ENCODE measurements around the gene NXN. TPM values are rescaled to one million over a fixed set of nuclear protein-coding genes. Genes with fewer than 3 reads are reported as not detected.

The NXN gene
- polyA plus RNA-seq, 1 of the 3 experiments (the other 2 are of a cell fraction) = 23.9 TPM

GRCh38 chr17:1010586-1010985 is 31.0 kb upstream of the NXN start:
- Histone ChIP-seq H3K4me3 (ENCODE audit: low read depth in 2 of 2, low read length in 1 of 2) (no peak overlapping the region), H3K4me2 (no peak overlapping the region), H3K9ac (no peak overlapping the region), H3K27ac (ENCODE audit: low read depth in 2 of 2, low read length in 1 of 2) (no peak overlapping the region), H3K4me1 (ENCODE audit: control insufficient read depth in 1 of 2, insufficient read depth in 2 of 2, low read depth in 1 of 2, low read length in 1 of 2) (peaks cover 0 to 6% of the 10 kb centered on the region in 2 experiments; a peak in 1 of 4 replicates), H4K20me1 (ENCODE audit: insufficient read depth) (peaks cover 8% of the 10 kb centered on the region), H2AFZ (ENCODE audit: low read depth) (no peak overlapping the region), H3K9me3 (no peaks in the 10 kb centered on the region), H3K27me3 (ENCODE audit: insufficient read depth) (no peaks in the 10 kb centered on the region), H3K79me2 (ENCODE audit: insufficient read depth) (no peaks in the 10 kb centered on the region), H3F3A (replicated peaks; ENCODE audit: insufficient read depth) (peaks cover 3% of the 10 kb centered on the region), H3K36me3 (replicated peaks in 1 of 2; ENCODE audit: control insufficient read depth in 1 of 2, insufficient read depth in 2 of 2, low read length in 1 of 2) (peaks cover 7 to 39% of the 10 kb centered on the region in 2 experiments), H3K9me2 (no peaks in the 10 kb centered on the region)
- CTCF ChIA-PET = interaction anchor here (1.1 to 2.1 kb wide), 3 partner anchors 11 to 49 kb away, joined by 3 to 7 read pairs (median 6); no protein-coding TSS in a partner anchor
- WGBS (ENCODE audit: low lambda C conversion rate) = 80% methylated on average over 2 of the region's 14 CpGs
- DNase-seq = no peak
- TF ChIP-seq PBX3 (IDR thresholded peaks at IDR 0.05) = no peak
- no peak for TF ChIP-seq RXRA (IDR thresholded peaks at IDR 0.05; ENCODE audit: borderline replicate concordance, low read depth)
- TF ChIP-seq IRF3 (IDR thresholded peaks at IDR 0.05; ENCODE audit: low read depth, low read length) = no peak
- no peak for TF ChIP-seq JUND (IDR thresholded peaks at IDR 0.05)
- no peak for TF ChIP-seq TAF1 (IDR thresholded peaks at IDR 0.05; ENCODE audit: borderline replicate concordance, low read depth, low read length)
- POLR2A ChIA-PET = no interaction called here

GRCh38 chr17:1010086-1010450 is 30.5 kb upstream of the NXN start:
- Histone ChIP-seq H3K27ac (ENCODE audit: low read depth in 2 of 2, low read length in 1 of 2) (no peak overlapping the region), H3K4me3 (ENCODE audit: low read depth in 2 of 2, low read length in 1 of 2) (no peak overlapping the region), H3K9me3 (no peaks in the 10 kb centered on the region), H3K9me2 (no peaks in the 10 kb centered on the region), H3K4me2 (no peak overlapping the region), H3K4me1 (ENCODE audit: control insufficient read depth in 1 of 2, insufficient read depth in 2 of 2, low read depth in 1 of 2, low read length in 1 of 2) (peaks cover 3 to 7% of the 10 kb centered on the region in 2 experiments; a peak in 2 of 4 replicates), H3K27me3 (ENCODE audit: insufficient read depth) (no peaks in the 10 kb centered on the region), H3K36me3 (replicated peaks in 1 of 2; ENCODE audit: control insufficient read depth in 1 of 2, insufficient read depth in 2 of 2, low read length in 1 of 2) (peaks cover 9 to 41% of the 10 kb centered on the region in 2 experiments), H3F3A (replicated peaks; ENCODE audit: insufficient read depth) (peaks cover 6% of the 10 kb centered on the region), H4K20me1 (ENCODE audit: insufficient read depth) (peaks cover 14% of the 10 kb centered on the region), H3K9ac (no peak overlapping the region), H2AFZ (ENCODE audit: low read depth) (no peak overlapping the region), H3K79me2 (ENCODE audit: insufficient read depth) (no peaks in the 10 kb centered on the region)
- ChIA-PET CTCF (interaction anchor here (1.7 to 2.1 kb wide), 2 partner anchors 11 to 46 kb away, joined by 6 to 7 read pairs; no protein-coding TSS in a partner anchor), POLR2A (no interaction called here)
- no peak for DNase-seq
- WGBS (ENCODE audit: low lambda C conversion rate) = 94% methylated on average over 7 of the region's 10 CpGs
- TF ChIP-seq IRF3 (IDR thresholded peaks at IDR 0.05; ENCODE audit: low read depth, low read length) (no peak), POLR2AphosphoS5 (IDR thresholded peaks at IDR 0.05; ENCODE audit: low read depth, low read length) (no peak), USF2 (IDR thresholded peaks at IDR 0.05; ENCODE audit: borderline replicate concordance, low read depth, low read length) (no peak), TEAD4 (IDR thresholded peaks at IDR 0.05; ENCODE audit: borderline replicate concordance, insufficient read depth) (no peak), FOSL2 (IDR thresholded peaks at IDR 0.05; ENCODE audit: borderline replicate concordance, low read depth) (no peak), RXRA (IDR thresholded peaks at IDR 0.05; ENCODE audit: borderline replicate concordance, low read depth) (no peak), RFX5 (IDR thresholded peaks at IDR 0.05; ENCODE audit: low read length) (no peak), TCF12 (IDR thresholded peaks at IDR 0.05) (no peak), RAD21 (IDR thresholded peaks at IDR 0.05; ENCODE audit: low read length) (no peak), YY1 (IDR thresholded peaks at IDR 0.05; ENCODE audit: low read depth) (no peak), TAF1 (IDR thresholded peaks at IDR 0.05; ENCODE audit: borderline replicate concordance, low read depth, low read length) (no peak), REST (IDR thresholded peaks at IDR 0.05; ENCODE audit: low read depth, low read length) (no peak), ELF1 (IDR thresholded peaks at IDR 0.05) (no peak), ZBTB33 (IDR thresholded peaks at IDR 0.05; ENCODE audit: borderline replicate concordance, low read depth) (no peak)
